HL-60/S4 treated with phorbol 12-myristate 13-acetate at 8.2 ng/mL for 4 days and 3 days (cell line): ENCODE data around the gene GLUL.
"Not testable (repeated sequence)": the region's sequence is repeated elsewhere in the genome, so short reads cannot be mapped to it uniquely, and the experiment has no call there.

Experiments used
- in situ Hi-C: fragments of 300-500 bp; cut with MboI; formaldehyde crosslinking; loops from 2 replicates; pipeline ENCODE4 v1.15.0; 2022; ENCODE audit warnings: low sequenced_read_pairs

The GLUL gene

GRCh38 chr1:182395906-182396305 is 4.3 kb upstream of the GLUL start:
- in situ Hi-C loops = loop anchor here (5.0 to 10.0 kb wide), 2 partner anchors 249 to 311 kb away; no protein-coding TSS in a partner anchor

- in situ Hi-C loops = loop anchor here (10.0 kb wide), 1 partner anchor 309 kb away; no protein-coding TSS in a partner anchor
These were observed 2.6 kb upstream of the GLUL start for GRCh38 chr1:182394055-182394775.

- in situ Hi-C loops = loop anchor here (10.0 kb wide), 1 partner anchor 308 kb away; no protein-coding TSS in a partner anchor
These were observed 749 bp upstream of the GLUL start for GRCh38 chr1:182392050-182393028.

GRCh38 chr1:182391028-182391361 is 595 bp downstream of the GLUL start:
- in situ Hi-C loops = loop anchor here (10.0 kb wide), 1 partner anchor 306 kb away; no protein-coding TSS in a partner anchor

- in situ Hi-C loops = loop anchor here (10.0 kb wide), 1 partner anchor 305 kb away; no protein-coding TSS in a partner anchor
These were observed 2.0 kb downstream of the GLUL start for GRCh38 chr1:182389619-182390047.

GRCh38 chr1:182388392-182389134 is 3.0 kb downstream of the GLUL start:
- in situ Hi-C loops = no loop called here

GRCh38 chr1:182387566-182387965 is 4.0 kb downstream of the GLUL start:
- in situ Hi-C loops = no loop called here

- in situ Hi-C loops = no loop called here
These were observed 4.6 kb downstream of the GLUL start for GRCh38 chr1:182386980-182387379.

GRCh38 chr1:182385885-182386853 is 5.4 kb downstream of the GLUL start:
- in situ Hi-C loops = no loop called here

- in situ Hi-C loops = no loop called here
These were observed 7.1 kb downstream of the GLUL start for GRCh38 chr1:182384387-182384960.

- in situ Hi-C loops = no loop called here
These were observed 7.7 kb downstream of the GLUL start for GRCh38 chr1:182383934-182384333.

- in situ Hi-C loops = no loop called here
These were observed 8.4 kb downstream of the GLUL start for GRCh38 chr1:182383037-182383661.

- in situ Hi-C loops = no loop called here
These were observed 9.4 kb downstream of the GLUL start for GRCh38 chr1:182381962-182382819.

GRCh38 chr1:182380199-182380598 is 11.4 kb downstream of the GLUL start:
- in situ Hi-C loops = no loop called here

- in situ Hi-C loops = not testable (repeated sequence)
These were observed 11.8 kb downstream of the GLUL start for GRCh38 chr1:182379781-182380180.

- in situ Hi-C loops = no loop called here
These were observed 14.5 kb downstream of the GLUL start for GRCh38 chr1:182376936-182377574.

- in situ Hi-C loops = no loop called here
These were observed 17.3 kb downstream of the GLUL start for GRCh38 chr1:182374101-182374834.
